Endometrial microvascular endothelial cells (primary cell): Measurements from ENCODE around the gene LONRF2. TPM values are rescaled to one million over a fixed set of nuclear protein-coding genes. Genes with fewer than 3 reads are reported as not detected.

Experiments used
- in situ Hi-C: cut with HindIII; loops from 2 replicates; pipeline ENCODE4 v1.10.0; 2017; ENCODE audit warnings: low sequenced_read_pairs, low pct_unique_long_range_greater_than_20kb; ENCODE audit errors: inconsistent ontology term
- total RNA-seq: library from RNA; depleted of rRNA; stranded (reverse); fragments of >200 nt; gene quantifications from one replicate; pipeline ENCODE4 v1.2.3, GENCODE V29; 2015; ENCODE audit errors: inconsistent ontology term

LONRF2 gene
- total RNA-seq, 1 donor from 2014 or later: not detected

DNA sequence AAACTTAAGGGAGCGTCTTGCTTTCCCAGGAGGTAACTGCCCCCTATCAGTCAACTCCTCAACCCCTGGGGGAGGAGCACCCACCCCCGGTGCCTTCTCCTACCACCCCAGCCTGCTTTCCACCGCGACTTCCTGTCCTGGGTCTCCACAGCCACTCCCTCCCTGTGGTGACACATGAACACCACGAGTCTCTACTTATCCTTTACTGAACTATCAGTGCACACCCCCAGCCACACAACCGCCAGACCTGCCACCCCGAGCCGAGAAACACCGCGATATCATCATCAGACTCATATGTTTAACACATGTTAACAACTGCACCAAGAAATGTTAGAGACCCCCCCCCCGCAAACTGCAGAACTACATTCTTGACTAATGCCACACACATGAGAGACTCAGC lies 43.3 kb downstream of the LONRF2 start:
- in situ Hi-C loops: no loop called here

DNA sequence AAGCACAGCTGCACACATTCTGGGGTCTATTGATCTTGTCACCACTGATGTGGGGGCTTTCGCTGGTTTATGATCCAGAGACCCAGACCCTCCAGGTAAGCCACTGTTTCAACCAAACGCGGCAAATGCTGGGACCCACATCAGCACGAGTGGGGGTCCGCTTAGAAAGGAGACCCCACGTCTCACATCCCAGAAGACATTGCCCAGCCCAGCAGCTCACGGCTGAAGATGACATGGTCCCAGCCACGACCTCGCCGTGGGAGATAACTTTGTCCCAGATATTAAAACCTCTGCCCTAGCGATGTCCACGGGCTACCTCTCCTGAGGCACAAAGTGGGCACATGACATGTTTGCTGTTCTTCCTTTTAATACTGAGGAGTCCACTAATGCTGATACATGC lies 43.8 kb downstream of the LONRF2 start:
- in situ Hi-C loops: no loop called here

DNA sequence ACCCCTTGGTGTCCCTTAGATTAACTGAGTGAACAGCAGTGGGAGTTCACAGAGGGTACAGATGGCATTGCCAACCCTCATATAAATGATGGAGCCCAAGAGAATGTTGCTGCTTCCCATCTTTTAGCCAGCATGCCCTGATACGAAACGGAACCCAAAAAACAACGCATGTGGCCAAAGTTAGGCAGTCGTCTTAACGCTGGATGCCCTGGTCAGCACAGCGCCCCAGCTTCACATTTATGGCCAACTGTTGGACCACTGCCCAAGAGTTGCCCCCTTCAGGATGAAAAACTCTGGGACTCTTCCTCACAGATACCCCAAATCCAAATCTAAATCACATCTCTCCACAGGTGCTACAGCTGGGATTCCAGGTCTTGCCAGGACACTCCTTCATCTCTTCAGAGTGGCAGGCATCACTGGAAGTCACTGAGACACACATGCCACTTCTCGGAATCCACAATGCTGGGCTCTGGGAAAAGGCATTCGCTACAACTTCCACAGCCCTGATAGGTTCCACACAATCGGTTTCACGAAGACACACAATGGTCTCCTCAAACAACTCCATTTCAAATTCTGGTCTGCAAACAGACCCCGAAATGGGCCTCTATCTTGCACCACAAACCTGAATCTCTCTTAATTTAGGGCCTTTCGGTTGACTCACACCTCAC lies 44.6 kb downstream of the LONRF2 start:
- in situ Hi-C loops: no loop called here

DNA sequence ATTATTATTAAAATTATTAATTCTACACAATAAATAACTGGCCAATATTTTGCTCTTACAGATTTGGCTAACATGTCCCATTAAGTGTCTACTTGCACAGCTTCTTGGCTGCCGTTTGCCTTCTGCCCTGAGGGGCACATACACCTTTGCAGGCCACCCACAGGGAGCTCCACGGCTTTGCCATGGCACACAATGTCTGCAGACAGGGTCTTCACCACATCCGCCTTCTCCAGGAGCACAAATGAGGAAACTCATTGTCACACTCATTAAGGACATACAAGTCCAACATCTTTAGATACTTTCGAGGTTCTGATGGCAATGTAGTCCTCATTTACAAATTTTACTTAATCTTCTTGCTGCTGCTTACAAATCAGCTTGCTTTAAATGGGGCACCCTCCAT lies 45.6 kb downstream of the LONRF2 start:
- in situ Hi-C loops: no loop called here

DNA sequence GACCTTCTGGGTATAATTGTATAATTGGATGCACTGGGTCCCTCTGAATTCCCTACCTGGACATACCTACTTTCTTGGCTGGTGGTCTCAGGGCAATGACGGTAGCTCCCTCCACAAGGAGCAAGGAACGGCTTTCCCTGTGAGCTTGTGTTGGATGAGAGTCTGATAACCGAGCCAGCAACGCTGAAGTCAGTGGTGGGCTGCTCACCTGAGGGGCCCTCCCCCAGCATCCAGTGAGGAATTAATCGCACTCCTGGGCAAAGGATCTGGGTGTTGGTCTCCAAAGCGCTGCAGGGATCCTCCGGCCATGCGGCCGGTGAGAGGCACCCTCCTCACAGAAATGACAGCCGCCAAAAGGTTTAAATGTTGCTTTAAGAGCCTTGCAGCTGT lies 47.1 kb downstream of the LONRF2 start:
- in situ Hi-C loops: no loop called here

DNA sequence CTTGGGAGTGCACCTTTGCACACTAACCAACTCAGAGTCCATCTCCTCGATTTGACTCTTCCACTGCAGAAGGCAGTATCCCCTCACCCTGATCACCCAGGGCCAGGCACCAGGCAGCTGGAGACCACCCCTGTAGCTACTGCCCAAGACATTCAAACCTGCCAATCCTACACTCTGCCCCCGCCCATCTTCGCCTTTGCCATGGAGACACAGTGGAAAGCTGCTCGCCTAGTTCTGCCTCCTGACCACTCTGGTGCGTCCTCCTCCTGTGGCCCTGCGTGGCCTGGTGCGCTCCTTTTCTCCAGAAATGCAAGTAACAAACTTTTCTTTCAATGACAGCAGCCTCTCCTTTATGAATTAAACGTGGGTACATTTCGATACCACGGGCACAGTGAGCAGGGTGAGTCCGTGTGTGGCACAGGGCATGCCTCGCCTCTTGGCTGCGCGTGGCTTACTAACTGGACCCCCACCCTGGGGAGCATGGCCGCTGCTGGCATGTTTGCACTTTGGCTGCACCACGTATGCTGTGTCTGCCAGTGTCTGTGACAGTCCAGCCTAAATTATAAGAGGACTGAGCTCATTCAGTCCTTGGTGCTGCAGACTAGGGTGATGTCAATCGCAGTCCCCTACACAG lies 47.6 kb downstream of the LONRF2 start:
- in situ Hi-C loops: no loop called here

DNA sequence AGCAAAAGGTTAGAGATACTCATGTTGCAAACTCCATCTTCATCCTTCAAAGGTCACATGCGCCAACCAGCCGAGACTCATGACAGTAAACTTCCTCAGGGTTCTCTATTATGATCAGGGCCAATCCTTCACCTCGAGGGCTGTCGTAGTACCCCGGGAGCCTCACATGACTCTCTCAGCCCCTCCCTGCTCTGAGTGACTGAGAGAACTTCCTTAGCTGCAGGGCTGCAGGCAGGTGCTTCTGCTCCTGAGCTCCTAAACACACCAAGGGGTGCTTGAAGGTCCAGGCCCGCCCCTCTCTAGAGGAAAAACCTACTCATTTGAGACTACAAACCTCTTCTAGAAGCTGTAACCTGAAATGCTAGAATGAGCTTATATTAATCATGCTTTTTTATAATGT lies 48.2 kb downstream of the LONRF2 start:
- in situ Hi-C loops: no loop called here

DNA sequence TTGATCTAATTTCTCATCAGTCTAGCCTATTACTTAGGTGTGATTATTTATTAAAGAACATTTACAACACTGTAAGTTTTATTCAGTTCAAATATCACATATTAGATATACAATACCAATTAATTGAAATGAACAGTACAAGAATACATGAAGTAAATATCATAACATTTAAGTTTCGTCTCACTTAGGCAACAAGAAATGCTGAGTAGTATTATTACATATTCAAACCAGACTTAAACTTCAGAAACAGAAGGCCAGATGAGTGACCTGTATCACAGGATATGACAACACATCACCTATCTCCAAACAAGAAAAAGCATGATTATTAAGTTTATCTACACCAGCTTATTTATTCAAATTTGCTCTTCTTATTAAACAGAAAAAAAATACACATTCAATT lies 48.9 kb downstream of the LONRF2 start:
- in situ Hi-C loops: no loop called here

DNA sequence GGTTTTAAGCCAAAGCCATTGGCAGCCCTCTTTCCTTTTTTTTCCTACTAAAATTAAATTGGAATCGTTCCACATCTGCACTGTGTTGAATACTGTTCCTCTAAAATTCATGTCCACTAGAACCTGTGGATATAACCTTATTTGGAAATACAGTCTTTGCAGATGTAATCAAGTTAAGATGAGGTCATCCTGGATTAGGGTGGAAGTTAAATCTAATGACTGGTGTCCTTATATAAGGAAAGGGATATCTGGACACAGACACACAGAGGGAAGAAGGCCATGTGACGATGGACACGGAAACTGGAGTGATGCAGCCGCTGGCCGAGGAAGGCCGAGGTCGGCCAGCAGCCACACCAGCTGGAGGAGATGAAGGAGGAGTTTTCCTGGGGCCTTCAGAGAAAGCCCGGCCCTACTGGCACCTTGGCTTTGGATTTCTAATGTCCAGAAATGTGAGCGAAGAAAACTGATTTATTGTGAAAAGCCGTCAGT lies 49.4 kb downstream of the LONRF2 start:
- in situ Hi-C loops: no loop called here

DNA sequence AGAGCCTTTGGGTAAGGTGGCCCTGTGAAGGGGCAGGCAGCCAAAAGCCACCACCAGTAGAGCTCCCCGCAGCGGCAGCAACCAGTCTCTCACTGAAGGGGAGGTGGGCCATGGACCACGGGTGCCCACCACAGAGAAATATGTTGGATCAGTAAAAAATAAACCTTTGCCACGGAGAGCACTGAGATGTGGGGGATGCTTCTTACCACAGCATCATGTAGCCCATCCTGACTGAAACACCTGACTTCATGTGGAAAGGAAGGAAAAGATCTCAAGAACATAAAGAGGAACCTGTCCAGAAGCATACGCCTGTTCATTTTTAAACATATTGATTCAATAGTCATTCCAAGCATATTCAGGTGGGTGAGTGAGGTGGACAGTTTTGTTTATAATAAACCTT lies 51.1 kb downstream of the LONRF2 start:
- in situ Hi-C loops: no loop called here

DNA sequence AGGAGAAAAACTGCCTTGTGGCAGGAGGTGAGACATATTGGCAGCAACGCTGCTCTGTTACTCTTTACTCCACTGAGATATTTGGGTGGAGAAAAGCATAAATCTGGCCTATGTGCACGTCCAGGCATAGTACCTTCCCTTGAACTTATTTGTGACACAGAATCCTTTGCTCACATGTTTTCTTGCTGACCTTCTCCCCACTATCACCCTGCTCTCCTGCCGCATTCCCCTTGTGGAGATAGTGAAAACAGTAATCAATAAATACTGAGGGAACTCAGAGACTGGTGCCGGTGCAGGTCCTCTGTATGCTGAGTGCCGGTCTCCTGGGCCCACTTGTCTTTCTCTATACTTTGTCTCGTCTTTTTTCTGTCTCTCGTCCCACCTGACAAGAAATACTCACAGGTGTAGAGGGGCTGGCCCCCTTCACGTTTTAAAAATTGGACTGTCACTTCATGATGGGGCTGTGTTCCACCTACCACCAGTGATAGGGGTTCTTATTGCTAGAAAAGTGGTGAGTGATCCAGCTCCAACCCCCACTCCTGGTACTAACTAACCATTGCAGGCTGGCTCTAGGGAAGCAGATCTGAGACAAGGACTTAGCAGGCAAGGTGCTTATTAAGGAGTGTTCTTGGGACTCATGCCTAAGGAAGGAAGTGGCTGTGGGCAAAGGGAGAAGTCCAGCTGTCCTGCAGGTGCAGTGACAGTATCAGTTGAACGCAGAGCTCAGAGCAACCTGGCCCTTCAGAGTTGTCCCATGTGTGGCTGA lies 51.7 kb downstream of the LONRF2 start:
- in situ Hi-C loops: no loop called here

DNA sequence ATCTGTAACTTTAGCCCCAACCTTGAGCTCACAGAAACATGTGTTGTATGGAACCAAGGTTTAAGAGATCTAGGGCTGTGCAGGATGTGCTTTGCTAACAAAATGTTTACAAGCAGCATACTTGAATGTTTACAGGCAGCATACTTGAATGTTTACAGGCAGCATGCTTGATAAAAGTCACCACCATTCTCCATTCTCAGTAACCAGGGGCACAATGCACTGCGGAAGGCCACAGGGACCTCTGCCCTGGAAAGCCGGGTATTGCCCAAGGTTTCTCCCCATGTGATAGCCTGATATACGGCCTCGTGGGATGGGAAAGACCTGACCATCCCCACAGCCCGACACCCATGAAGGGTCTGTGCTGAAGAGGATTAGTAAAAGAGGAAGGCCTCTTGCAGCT lies 52.4 kb downstream of the LONRF2 start:
- in situ Hi-C loops: no loop called here

DNA sequence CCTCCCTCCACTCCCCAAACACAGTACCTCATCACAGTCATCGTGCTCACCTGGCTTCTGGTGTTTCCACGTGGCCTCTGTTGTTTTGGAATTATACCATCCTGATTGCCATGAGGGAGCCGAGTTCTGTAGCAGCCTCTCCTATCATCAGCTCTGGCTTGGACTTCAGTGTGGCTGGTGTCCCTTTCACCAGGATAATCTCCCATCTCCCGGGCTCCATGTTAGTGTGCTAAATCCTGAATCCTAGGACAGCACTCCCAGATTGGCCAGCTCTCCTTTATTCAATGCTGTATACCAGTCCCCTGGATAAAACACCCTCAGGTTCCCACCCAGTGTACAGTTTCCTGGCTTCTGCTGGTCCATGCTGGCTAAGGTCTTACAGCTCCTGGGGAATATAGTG lies 53.3 kb downstream of the LONRF2 start:
- in situ Hi-C loops: no loop called here

DNA sequence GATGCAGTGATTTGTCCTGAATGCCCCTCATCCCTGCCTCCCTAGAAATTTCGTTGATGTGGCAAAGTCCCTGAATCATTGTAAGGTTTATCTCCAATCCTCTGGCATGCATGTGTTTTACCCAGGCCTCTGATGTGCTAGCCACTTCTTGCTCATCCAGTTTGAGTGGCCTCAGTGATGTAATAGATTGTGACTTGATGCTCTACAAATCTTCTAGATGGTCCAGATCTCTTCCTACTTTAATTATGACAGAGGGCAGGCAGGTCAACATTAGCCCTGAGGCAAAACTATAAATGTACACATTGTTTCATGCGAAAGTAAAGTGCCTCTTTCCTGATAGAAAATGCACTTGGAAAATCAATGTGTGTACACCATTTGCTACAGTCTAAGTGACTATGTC lies 54.5 kb downstream of the LONRF2 start:
- in situ Hi-C loops: no loop called here

DNA sequence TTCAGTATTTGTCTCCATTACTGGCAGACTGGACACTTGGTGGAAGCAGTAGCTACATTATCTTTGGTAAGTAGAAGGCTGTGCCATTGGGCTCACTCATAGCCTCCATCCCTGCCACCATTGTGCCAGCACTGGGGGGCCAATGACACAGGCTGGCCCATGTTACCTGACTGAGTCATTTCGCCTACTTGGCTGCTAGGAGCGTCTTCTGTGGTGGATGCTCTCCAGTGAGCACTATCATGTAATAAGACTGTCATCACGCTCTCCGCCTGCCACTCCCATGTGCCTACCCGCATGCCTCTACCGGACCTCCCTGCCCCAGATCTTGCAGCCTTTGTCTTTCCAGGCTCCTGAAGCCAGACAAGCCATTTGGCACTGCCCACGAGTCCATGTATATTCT lies 56.2 kb downstream of the LONRF2 start:
- in situ Hi-C loops: no loop called here

DNA sequence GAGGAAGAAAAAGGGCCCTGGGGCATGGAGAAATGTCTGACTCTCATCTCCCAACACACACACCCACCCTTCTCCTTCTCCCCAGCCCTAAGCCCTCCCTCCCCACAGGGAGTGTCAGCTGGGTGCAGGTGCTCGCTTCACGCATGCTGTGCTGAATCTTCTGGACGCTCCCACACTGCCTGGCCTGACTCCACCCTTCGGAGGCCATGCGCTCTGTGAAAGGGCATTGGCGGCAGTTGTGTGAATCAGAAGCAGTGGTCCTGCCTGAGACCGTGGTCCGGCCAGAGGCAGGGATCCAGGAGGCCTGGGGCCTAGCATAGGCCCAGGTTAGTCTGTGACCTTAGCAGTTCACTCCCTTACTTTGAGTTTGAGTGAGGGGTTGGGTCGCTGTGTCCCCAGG lies 57.1 kb downstream of the LONRF2 start:
- in situ Hi-C loops: no loop called here

DNA sequence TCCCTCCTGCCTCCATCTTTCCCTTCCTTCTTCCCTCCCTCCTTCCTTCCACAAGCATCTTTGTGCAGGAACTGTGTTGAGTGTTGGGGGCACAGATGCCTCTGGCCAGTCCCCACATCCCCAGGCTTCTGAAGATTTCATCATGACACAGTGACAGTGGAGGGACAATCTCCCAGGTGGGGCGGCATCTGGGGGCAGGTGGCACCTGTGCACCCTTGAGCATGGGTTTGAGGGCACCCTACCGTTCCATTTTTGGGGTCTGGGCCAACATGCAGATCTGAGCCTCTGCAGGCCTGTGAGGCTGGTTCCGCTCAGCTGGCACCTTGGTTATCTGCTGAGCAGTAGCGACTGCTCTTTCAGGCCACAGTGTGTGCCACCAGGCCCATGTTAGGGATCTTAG lies 57.6 kb downstream of the LONRF2 start:
- in situ Hi-C loops: no loop called here

DNA sequence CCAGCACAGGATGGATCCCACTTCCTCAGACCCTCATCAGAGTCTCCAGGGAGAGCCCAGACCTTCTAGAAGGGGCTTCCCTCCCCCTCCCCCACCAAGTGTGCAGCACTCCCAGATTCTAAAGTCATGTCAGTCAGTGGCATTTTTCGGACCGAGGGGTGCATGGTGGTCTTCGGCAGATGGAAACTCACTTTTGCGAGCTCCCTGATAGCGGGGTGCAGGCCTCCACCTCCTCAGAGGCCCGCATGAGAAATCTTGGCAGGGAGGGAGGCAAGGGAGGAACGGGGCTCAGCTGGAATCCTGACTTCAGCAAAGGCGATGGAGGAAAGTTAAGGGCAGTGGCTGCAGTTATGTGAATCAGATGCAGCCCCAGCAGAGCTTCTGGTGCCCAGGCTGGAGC lies 58.2 kb downstream of the LONRF2 start:
- in situ Hi-C loops: no loop called here

DNA sequence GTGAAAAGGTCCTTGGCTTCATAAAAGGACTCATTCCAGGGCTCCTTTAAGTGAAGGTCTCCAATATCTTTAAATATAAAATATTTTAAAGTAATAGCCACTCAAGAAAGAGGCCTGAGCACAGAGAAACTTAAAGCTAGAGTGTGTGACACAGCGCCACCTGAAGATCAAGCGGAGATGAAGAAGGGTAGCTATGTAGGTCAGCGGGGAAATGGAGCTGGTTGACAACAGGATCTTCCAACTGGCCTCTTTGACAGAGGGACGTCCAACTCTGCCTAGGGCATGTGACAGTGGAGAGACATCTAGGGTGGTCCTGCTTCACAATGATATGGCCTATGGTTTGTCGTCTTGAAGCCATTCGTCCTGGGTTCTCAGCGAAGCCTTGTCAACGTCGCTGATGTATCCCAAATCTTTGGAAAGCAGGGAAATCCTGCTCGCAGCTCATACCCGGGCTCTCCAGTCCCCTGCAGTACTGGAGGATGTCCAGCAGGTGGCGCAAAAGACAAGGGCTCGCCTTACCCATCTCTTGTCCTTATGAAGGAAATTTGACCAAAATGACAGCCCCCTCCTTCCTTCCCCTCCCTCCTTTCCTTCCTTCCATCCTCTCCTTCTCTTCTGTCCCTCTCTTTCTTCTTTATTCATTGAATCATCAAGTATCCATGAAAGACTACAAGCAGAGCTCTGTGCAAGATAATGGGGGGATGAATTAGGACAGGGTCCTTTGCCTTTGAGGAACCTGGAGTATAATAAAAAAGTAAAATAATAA lies 59.6 kb downstream of the LONRF2 start:
- in situ Hi-C loops: no loop called here
